Measurements from ENCODE around the gene SOWAHA. TPM values are rescaled to one million over a fixed set of nuclear protein-coding genes. Genes with fewer than 3 reads are reported as not detected.

SOWAHA gene
- total and polyA plus RNA-seq, 7 donors: 0.01 to 0.06 TPM; not detected in 5

GRCh38 chr5:132820162-132820754, 7.2 kb downstream of the SOWAHA start:
- intact Hi-C loops (cut with DNase I): loop anchor here in 1 of 2 donors (5.0 kb wide), 2 partner anchors 163 to 293 kb away; partner anchors contain the start of gene IL13
- H3K27me3 ChIP-seq (ENCODE audit: insufficient read depth in 3 of 3, low read length in 2 of 3): peaks cover 0 to 15% (median 0%) of the 10 kb centered on the region in 3 donors
- no peaks in the 10 kb centered on the region for H3K4me1 ChIP-seq
- ATAC-seq (peak; percentile 85 to 95 (median 89)), DNase-seq (peak; percentile 89 to 93)
- H3K4me3 ChIP-seq: no peak overlapping the region
- H3K27ac ChIP-seq: no peak overlapping the region
- 26 to 30% (median 26%) methylated on average over 15 of the region's 15 CpGs for WGBS, 3 donors
- no peaks in the 10 kb centered on the region for H3K36me3 ChIP-seq (ENCODE audit: insufficient read depth in 1 of 2, low read depth in 1 of 2)
- H3K9me3 ChIP-seq: no peaks in the 10 kb centered on the region
- TF ChIP-seq, protein P1, sequence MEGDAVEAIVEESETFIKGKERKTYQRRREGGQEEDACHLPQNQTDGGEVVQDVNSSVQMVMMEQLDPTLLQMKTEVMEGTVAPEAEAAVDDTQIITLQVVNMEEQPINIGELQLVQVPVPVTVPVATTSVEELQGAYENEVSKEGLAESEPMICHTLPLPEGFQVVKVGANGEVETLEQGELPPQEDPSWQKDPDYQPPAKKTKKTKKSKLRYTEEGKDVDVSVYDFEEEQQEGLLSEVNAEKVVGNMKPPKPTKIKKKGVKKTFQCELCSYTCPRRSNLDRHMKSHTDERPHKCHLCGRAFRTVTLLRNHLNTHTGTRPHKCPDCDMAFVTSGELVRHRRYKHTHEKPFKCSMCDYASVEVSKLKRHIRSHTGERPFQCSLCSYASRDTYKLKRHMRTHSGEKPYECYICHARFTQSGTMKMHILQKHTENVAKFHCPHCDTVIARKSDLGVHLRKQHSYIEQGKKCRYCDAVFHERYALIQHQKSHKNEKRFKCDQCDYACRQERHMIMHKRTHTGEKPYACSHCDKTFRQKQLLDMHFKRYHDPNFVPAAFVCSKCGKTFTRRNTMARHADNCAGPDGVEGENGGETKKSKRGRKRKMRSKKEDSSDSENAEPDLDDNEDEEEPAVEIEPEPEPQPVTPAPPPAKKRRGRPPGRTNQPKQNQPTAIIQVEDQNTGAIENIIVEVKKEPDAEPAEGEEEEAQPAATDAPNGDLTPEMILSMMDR (IDR thresholded peaks at IDR 0.05): peak; percentile 92

GRCh38 chr5:132821350-132821749, 8.2 kb downstream of the SOWAHA start:
- Histone ChIP-seq H3K36me3 (ENCODE audit: insufficient read depth in 1 of 2, low read depth in 1 of 2) (no peaks in the 10 kb centered on the region), H3K27me3 (ENCODE audit: insufficient read depth in 3 of 3, low read length in 2 of 3) (peaks cover 0 to 26% (median 3%) of the 10 kb centered on the region in 3 donors), H3K27ac (no peak overlapping the region), H3K4me3 (no peak overlapping the region), H3K4me1 (no peaks in the 10 kb centered on the region), H3K9me3 (no peaks in the 10 kb centered on the region)
- TF ChIP-seq, protein P1 (IDR thresholded peaks at IDR 0.05): no peak
- no peak for ATAC-seq
- intact Hi-C loops (cut with DNase I): loop anchor here in 1 of 2 donors (5.0 kb wide), 2 partner anchors 164 to 294 kb away; partner anchors contain the start of gene IL13
- WGBS, 3 donors: 89 to 98% (median 89%) methylated on average over 3 of the region's 3 CpGs
- DNase-seq: no peak

- DNase-seq (no peak), ATAC-seq (no peak)
- intact Hi-C loops (cut with DNase I): loop anchor here in 1 of 2 donors (5.0 kb wide), 2 partner anchors 164 to 294 kb away; partner anchors contain the start of gene IL13
- TF ChIP-seq, protein P1 (IDR thresholded peaks at IDR 0.05): no peak
- Histone ChIP-seq H3K9me3 (no peaks in the 10 kb centered on the region), H3K4me3 (no peak overlapping the region), H3K4me1 (no peaks in the 10 kb centered on the region), H3K27ac (no peak overlapping the region), H3K27me3 (ENCODE audit: insufficient read depth in 3 of 3, low read length in 2 of 3) (peaks cover 0 to 28% (median 3%) of the 10 kb centered on the region in 3 donors), H3K36me3 (ENCODE audit: insufficient read depth in 1 of 2, low read depth in 1 of 2) (no peaks in the 10 kb centered on the region)
- WGBS, 3 donors: 59 to 85% (median 73%) methylated on average over 1 of the region's 1 CpG
These were observed 8.7 kb downstream of the SOWAHA start for GRCh38 chr5:132821791-132822190.

DNA sequence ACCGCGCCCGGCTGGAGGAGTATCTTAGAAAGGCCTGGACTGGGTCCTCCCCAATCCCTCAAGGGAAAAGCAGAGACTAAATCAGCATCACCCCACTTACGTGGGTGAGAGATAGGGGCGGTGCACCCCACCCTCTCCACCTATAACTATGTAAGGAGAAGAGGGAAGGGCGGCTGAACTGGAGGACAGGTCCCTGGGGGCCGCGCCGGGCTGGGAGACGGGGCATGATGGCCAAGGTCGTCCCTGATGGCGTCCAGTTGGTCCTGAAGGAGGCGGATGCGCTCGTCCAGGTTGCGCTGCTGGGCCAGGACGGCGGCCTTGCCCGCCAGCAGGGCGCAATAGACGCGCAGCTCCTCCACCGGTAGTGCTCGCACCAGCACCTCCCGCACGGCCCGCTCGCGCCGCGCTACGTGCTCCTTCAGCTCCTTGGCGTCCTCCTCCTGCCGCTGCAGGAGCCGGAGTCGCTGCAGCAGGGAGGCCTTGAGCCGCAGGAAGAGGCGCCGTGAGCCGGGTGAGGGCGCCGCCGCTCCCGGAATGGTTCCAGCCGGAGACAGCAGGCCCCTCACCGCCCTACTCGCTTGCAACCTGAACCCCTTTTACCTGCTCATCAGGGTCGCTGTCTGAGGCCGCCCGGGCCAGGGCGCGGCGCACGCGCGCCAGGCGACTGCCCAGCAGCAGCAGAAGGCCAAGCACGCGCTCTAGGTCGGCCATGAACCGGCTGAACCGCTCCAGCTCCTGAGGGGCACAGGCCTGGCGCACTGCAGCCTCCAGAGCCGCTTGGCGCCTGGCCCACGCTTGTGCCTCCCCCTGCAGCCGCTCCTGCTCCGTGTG, 9.8 kb downstream of the SOWAHA start:
- Histone ChIP-seq H3K36me3 (ENCODE audit: insufficient read depth in 1 of 2, low read depth in 1 of 2) (no peaks in the 10 kb centered on the region), H3K4me3 (peak overlapping the region; percentile 29), H3K4me1 (no peaks in the 10 kb centered on the region), H3K9me3 (no peaks in the 10 kb centered on the region), H3K27ac (no peak overlapping the region), H3K27me3 (ENCODE audit: insufficient read depth in 3 of 3, low read length in 2 of 3) (peaks cover 0 to 31% (median 3%) of the 10 kb centered on the region in 3 donors)
- DNase-seq: no peak
- intact Hi-C loops (cut with DNase I): loop anchor here in 1 of 2 donors (5.0 kb wide), 2 partner anchors 166 to 296 kb away; partner anchors contain the start of gene IL13
- TF ChIP-seq, protein P1 (IDR thresholded peaks at IDR 0.05): no peak
- WGBS, 3 donors: 34 to 40% (median 40%) methylated on average over 63 to 68 of the region's 68 CpGs
- no peak for ATAC-seq
